Left lung (tissue), 10 donors: ENCODE data around the gene WNK1. TPM values are rescaled to one million over a fixed set of nuclear protein-coding genes. Genes with fewer than 3 reads are reported as not detected.

Source experiments
- ATAC-seq: fragments of 200-7000 bp; cut with Tn5 transposase; one replicate; pipeline ENCODE4 v1.9.1; 2020; ENCODE audit warnings: moderate library complexity
- DNase-seq, 4 donors: peaks; one replicate each; pipeline ENCODE4 v3.0.0-alpha.2; 2013 to 2020
- H3K27ac ChIP-seq, 2 donors: fragments of 200-600 bp; sonication (generic) in 1 of 2; one replicate each; pipeline versions ENCODE4 v1.5.0 to v1.8.0; 2020 to 2021
- H3K27me3 ChIP-seq, 2 donors: fragments of 200-600 bp; sonication (generic) in 1 of 2; one replicate each; pipeline versions ENCODE4 v1.5.0 to v1.8.0; 2020 to 2021
- H3K36me3 ChIP-seq, 2 donors: fragments of 200-600 bp; sonication (generic) in 1 of 2; one replicate each; pipeline versions ENCODE4 v1.5.0 to v1.8.0; 2020 to 2021
- H3K4me1 ChIP-seq, 2 donors: fragments of 200-600 bp; one replicate each; pipeline ENCODE4 v1.8.0; 2021
- H3K4me3 ChIP-seq, 2 donors: fragments of 200-600 bp; sonication (generic) in 1 of 2; one replicate each; pipeline versions ENCODE4 v1.5.0 to v1.8.0; 2020 to 2021; ENCODE audit warnings: mild to moderate bottlenecking in 1 of 2
- H3K9me3 ChIP-seq, 2 donors: fragments of 200-600 bp; sonication (generic) in 1 of 2; one replicate each; pipeline versions ENCODE4 v1.5.0 to v1.8.0; 2020 to 2021
- intact Hi-C, 2 donors: fragments of 100-400 bp; cut with DNase I; formaldehyde crosslinking; loops; one replicate each; pipeline versions ENCODE4 v1.11.2 to v1.14.2; 2022
- polyA plus RNA-seq, 6 donors: library from polyadenylated mRNA; unstranded; fragments of 120-200 nt; gene quantifications; one replicate each; pipeline ENCODE4 v1.2.1, GENCODE V29; 2013; ENCODE audit not compliant: insufficient read length in 6 of 6
- total RNA-seq, 2 donors: library from RNA; stranded (reverse); fragmentation: NEBNext Ultra II Directional; extraction: Animal tissue kit (Norgen Biotek cat#: 25700); gene quantifications; one replicate each; pipeline ENCODE4 v1.2.1, GENCODE V29; 2021
- TF ChIP-seq, protein P1 (sequence below), 2 donors: fragments of 200-600 bp; sonication (generic) in 1 of 2; IDR thresholded peaks; one replicate each; pipeline versions ENCODE4 v1.5.0 to v1.8.0; 2021; ENCODE audit warnings: antibody characterized with exemption in 2 of 2
- donor health status: DM: no; HTN: yes; CAD: no.
- donor health status: DM: no; HTN: no; CAD: no.

The WNK1 gene
- total and polyA plus RNA-seq, 8 donors: 94.4 to 245 (median 111) TPM

DNA sequence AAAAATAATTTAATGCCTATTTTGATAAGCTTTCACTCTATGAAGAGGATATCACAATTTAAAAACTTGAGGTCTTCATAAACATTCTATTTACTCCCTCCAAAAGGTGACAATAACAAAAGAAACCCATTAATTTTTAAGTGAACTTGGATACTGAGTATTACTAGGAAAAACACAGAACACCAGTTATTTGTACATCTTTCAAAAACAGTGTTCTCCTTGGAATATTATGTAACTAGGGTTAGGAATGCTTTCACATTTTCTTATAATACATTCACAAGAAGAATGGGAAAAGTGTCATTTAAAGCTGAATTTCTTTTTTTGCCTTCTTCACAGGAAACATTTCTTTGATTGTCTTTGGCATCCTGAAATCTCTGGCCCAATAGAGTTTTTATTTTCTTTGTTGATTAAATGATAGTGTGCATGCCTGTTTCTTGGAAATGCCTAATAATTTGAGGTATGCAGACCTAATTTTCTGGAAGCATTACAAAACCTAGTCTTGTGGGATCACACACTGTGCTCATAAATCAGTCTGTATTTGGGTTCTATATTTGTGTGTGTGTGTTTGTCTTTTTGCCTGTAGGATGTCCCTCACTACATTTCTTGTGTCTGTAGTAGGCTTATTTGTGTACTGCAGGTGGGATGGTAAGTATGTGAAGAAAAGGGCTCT, 76.5 kb downstream of the WNK1 start:
- Histone ChIP-seq H3K4me3 (no peak overlapping the region), H3K27ac (peak overlapping the region in 1 of 2 donors; percentile 7), H3K36me3 (peaks cover 0 to 44% of the 10 kb centered on the region in 2 donors), H3K27me3 (no peaks in the 10 kb centered on the region), H3K4me1 (peaks cover 0 to 2% of the 10 kb centered on the region in 2 donors), H3K9me3 (no peaks in the 10 kb centered on the region)
- TF ChIP-seq, protein P1, sequence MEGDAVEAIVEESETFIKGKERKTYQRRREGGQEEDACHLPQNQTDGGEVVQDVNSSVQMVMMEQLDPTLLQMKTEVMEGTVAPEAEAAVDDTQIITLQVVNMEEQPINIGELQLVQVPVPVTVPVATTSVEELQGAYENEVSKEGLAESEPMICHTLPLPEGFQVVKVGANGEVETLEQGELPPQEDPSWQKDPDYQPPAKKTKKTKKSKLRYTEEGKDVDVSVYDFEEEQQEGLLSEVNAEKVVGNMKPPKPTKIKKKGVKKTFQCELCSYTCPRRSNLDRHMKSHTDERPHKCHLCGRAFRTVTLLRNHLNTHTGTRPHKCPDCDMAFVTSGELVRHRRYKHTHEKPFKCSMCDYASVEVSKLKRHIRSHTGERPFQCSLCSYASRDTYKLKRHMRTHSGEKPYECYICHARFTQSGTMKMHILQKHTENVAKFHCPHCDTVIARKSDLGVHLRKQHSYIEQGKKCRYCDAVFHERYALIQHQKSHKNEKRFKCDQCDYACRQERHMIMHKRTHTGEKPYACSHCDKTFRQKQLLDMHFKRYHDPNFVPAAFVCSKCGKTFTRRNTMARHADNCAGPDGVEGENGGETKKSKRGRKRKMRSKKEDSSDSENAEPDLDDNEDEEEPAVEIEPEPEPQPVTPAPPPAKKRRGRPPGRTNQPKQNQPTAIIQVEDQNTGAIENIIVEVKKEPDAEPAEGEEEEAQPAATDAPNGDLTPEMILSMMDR (IDR thresholded peaks at IDR 0.05): no peak
- intact Hi-C loops: no loop called here
- ATAC-seq (no peak), DNase-seq (no peak)

DNA sequence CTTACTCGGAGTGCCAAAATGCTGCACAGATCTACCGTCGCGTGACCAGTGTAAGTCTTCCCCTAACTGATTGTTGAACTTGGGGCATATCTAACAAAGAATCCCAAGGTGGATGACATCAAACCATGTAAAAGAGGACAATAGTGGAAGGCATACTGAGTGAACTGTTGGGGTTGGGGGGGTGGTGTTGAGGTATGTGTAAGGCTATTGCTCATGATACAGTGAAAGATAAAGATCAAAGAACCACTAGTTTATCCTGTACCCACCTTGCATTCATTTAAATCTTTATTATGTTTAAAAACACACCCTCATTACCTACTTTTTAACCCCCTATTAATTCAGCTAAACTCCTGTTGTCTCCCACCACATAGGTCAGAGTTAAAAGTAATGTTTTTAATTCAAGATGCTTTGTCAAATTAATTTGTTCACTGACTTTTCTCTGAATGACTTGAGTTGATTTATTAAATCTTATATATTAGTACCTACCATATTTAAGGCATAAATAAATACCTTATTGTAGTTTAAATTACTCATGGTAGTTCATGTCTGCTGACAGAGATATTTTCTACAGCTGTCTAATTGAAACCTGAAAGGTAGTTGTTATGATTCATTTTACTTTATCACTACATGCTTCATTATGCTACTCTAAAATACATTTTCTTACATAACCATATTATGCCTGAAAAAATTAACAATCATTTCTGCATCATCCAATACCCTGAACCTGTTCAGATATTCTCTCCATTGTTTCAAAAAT, 77.9 kb downstream of the WNK1 start:
- no peak for DNase-seq
- no peak overlapping the region for H3K4me3 ChIP-seq
- H3K36me3 ChIP-seq: peaks cover 0 to 44% of the 10 kb centered on the region in 2 donors
- no peak for ATAC-seq
- H3K27ac ChIP-seq: no peak overlapping the region
- no peaks in the 10 kb centered on the region for H3K9me3 ChIP-seq
- H3K4me1 ChIP-seq: no peaks in the 10 kb centered on the region
- TF ChIP-seq, protein P1 (IDR thresholded peaks at IDR 0.05): no peak
- H3K27me3 ChIP-seq: no peaks in the 10 kb centered on the region
- intact Hi-C loops: no loop called here

DNA sequence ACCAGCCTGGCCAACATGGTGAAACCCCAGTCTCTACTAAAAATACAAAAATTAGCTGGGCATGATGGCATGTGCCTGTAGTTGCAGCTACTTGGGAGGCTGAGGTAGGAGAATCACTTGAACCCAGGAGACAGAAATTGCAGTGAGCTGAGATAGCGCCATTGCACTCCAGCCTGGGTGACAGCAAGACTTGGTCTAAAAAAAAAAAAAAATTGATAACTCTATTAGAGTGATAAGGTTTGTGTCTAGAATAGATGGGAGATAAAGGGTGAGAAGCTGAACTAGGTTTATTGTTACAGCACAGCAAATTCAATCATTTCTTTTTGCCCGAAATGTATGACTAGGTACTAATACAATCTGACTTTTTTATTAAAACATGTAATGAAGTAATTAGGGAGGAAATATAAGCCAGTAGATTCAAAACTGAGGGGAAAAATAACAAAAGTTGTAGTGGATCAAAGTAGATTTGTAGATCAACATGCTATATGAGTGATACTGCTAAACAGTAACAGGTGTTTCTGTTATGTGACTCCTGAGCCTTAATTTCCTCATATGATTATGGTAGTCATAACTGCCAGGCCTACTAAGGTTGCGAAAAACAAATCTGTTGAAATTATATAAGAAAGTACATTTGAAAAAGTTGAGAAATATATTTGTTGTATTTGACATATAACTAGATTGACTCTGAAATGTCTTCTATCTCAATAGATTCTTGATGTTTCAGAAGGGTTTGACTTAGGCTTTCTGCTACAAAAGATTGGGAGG, 83.6 kb downstream of the WNK1 start:
- Histone ChIP-seq H3K27me3 (no peaks in the 10 kb centered on the region), H3K36me3 (peaks cover 0 to 5% of the 10 kb centered on the region in 2 donors), H3K4me1 (peaks cover 0 to 10% of the 10 kb centered on the region in 2 donors), H3K4me3 (no peak overlapping the region), H3K9me3 (no peaks in the 10 kb centered on the region), H3K27ac (no peak overlapping the region)
- intact Hi-C loops: no loop called here
- no peak for DNase-seq
- no peak for ATAC-seq
- TF ChIP-seq, protein P1 (IDR thresholded peaks at IDR 0.05): no peak

DNA sequence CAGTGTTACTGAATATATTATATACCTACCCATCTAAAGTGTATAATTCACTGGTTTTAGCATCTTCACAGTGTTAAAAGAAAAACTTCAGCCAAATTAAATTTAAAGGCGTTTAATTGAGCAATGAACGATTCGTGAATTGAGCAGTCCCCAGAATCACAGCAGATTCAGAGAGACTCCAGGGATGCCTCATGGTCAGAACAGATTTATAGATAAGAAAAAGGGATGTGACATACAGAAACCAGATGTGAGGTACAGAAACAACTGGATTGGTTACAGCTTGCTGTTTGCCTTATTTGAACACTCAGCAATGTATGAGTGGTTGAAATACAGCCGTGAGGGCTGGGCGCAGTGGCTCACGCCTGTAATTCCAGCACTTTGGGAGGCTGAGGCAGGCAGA, 84.6 kb downstream of the WNK1 start:
- H3K36me3 ChIP-seq: no peaks in the 10 kb centered on the region
- no peak overlapping the region for H3K4me3 ChIP-seq
- H3K27me3 ChIP-seq: no peaks in the 10 kb centered on the region
- intact Hi-C loops: no loop called here
- H3K4me1 ChIP-seq: peaks cover 0 to 18% of the 10 kb centered on the region in 2 donors
- DNase-seq (no peak), ATAC-seq (no peak)
- no peak overlapping the region for H3K27ac ChIP-seq
- TF ChIP-seq, protein P1 (IDR thresholded peaks at IDR 0.05): no peak
- H3K9me3 ChIP-seq: no peaks in the 10 kb centered on the region

DNA sequence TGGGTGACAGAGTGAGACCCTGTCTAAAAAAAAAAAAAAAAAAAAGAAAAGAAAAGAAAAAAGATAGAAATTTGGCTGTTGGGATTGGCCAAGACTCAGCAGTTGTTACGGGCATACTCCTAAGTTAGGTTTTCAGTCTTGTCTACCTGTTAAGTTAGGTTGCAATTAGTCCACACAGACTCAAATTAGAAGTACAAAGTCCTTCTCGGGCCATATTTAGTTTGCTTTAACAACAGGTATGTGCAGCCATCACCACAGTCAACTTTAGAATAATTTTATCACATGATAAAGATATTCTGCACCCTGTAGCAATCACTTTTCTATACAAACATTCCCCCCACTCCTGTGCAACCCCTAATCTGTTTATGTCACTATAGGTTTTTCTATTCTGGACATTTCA, 85.2 kb downstream of the WNK1 start:
- no peaks in the 10 kb centered on the region for H3K27me3 ChIP-seq
- TF ChIP-seq, protein P1 (IDR thresholded peaks at IDR 0.05): no peak
- peaks cover 0 to 18% of the 10 kb centered on the region in 2 donors for H3K4me1 ChIP-seq
- no peaks in the 10 kb centered on the region for H3K36me3 ChIP-seq
- H3K9me3 ChIP-seq: no peaks in the 10 kb centered on the region
- intact Hi-C loops: no loop called here
- H3K4me3 ChIP-seq: no peak overlapping the region
- DNase-seq (no peak), ATAC-seq (no peak)
- no peak overlapping the region for H3K27ac ChIP-seq
